K562 (cell line): ENCODE results near the gene MAP7D1. TPM values are rescaled to one million over a fixed set of nuclear protein-coding genes. Genes with fewer than 3 reads are reported as not detected.

Source experiments
- ATAC-seq: fragments of 200-7000 bp; cut with Tn5 transposase; 3 replicates; pipeline ENCODE4 v1.9.1; 2020; ENCODE audit warnings: moderate library complexity
- BruUV-seq: library from RNA; stranded (reverse); fragments of 400-500 nt; replicated peaks from 2 replicates; lab custom pipeline; 2021; lab: Mats Ljungman, UMichigan
- CTCF ChIA-PET: fragments of 300-600 bp; formaldehyde crosslinking; extraction: SDS; loops from one replicate; lab custom pipeline; 2021; ENCODE audit warnings: low intra/inter-chr PET ratio; lab: Yijun Ruan, JAX
- POLR2A ChIA-PET: fragments of 300-600, 350-650 bp; sonication (Branson Sonifier 250); formaldehyde crosslinking; extraction: SDS; loops from one replicate; lab custom pipeline; 2021; ENCODE audit warnings: antibody characterized with exemption, inconsistent platforms; lab: Yijun Ruan, JAX
- DNase-seq, 4 experiments: peaks; one replicate each; pipeline versions ENCODE4 v3.0.0 to v3.0.0-alpha.2; 2011 to 2018; ENCODE audit warnings: low spot score in 3 of 4, mixed read lengths in 3 of 4; ENCODE audit errors: extremely low read depth in 1 of 4
- FAIRE-seq: peaks from 2 replicates; lab custom pipeline; 2011; peaks lifted over from hg19 to GRCh38; lab: Jason Lieb, UNC
- H2AFZ ChIP-seq: 2 replicates; pipeline ENCODE4 v1.6.0; 2011; ENCODE audit warnings: low read depth, low read length, control low read depth, inconsistent platforms
- H3K27ac ChIP-seq: fragments of 200-600 bp; 3 replicates; pipeline ENCODE4 v1.8.0; 2011; ENCODE audit warnings: low read depth, mild to moderate bottlenecking, control low read depth, inconsistent platforms, low read length, moderate library complexity, mixed read lengths; ENCODE audit errors: extremely low read depth
- H3K27me3 ChIP-seq, 2 experiments: fragments of 300-600 bp in 1 of 2; 2 replicates in 1 of 2; 3 replicates in 1 of 2; pipeline versions ENCODE4 v1.6.0 to v1.8.0; 2011; ENCODE audit warnings: inconsistent platforms in 2 of 2, low read length in 2 of 2, mild to moderate bottlenecking in 1 of 2, mixed read lengths in 1 of 2, moderate library complexity in 1 of 2; ENCODE audit not compliant: control insufficient read depth in 2 of 2, insufficient read depth in 2 of 2
- H3K36me3 ChIP-seq: fragments of 300-600 bp; 3 replicates; pipeline ENCODE4 v1.8.0; 2011; ENCODE audit warnings: mild to moderate bottlenecking, low read length, inconsistent platforms; ENCODE audit not compliant: control insufficient read depth, insufficient read depth
- H3K4me1 ChIP-seq, 2 experiments: fragments of 200-600 bp in 1 of 2; replicated peaks in 1 of 2; 2 replicates in 1 of 2; 3 replicates in 1 of 2; pipeline versions ENCODE4 v1.5.1 to v1.8.0; 2011; ENCODE audit warnings: inconsistent platforms in 2 of 2, low read length in 2 of 2, mild to moderate bottlenecking in 1 of 2, mixed read lengths in 1 of 2, moderate library complexity in 1 of 2; ENCODE audit not compliant: control insufficient read depth in 2 of 2, insufficient read depth in 2 of 2
- H3K4me2 ChIP-seq: 2 replicates; pipeline ENCODE4 v1.6.1; 2011; ENCODE audit warnings: low read length, control low read depth, inconsistent platforms, mixed read lengths; ENCODE audit not compliant: insufficient read depth
- H3K4me3 ChIP-seq: fragments of 200-600 bp; sonication (generic), shearing (Covaris generic); 2 replicates; pipeline ENCODE4 v1.5.1; 2016; ENCODE audit warnings: control low read depth, inconsistent platforms
- H3K79me2 ChIP-seq: fragments of 200-600 bp; 3 replicates; pipeline ENCODE4 v1.8.0; 2011; ENCODE audit warnings: low read length, inconsistent platforms; ENCODE audit not compliant: control insufficient read depth, insufficient read depth
- H3K9ac ChIP-seq, 2 experiments: 2 replicates each; pipeline versions ENCODE4 v1.6.0 to v1.6.1; 2011; ENCODE audit warnings: low read depth in 2 of 2, low read length in 2 of 2, control low read depth in 1 of 2, inconsistent platforms in 1 of 2, mild to moderate bottlenecking in 1 of 2, mixed read lengths in 1 of 2; ENCODE audit not compliant: insufficient read depth in 1 of 2
- H3K9me1 ChIP-seq: one replicate; pipeline ENCODE4 v1.6.0; 2011; ENCODE audit warnings: inconsistent platforms, mild to moderate bottlenecking, low read length, moderate library complexity; ENCODE audit not compliant: control insufficient read depth, insufficient read depth
- H3K9me3 ChIP-seq: replicated peaks from 2 replicates; pipeline ENCODE4 v1.5.1; 2011; ENCODE audit warnings: low read depth, low read length, inconsistent platforms; ENCODE audit not compliant: control insufficient read depth, insufficient read depth
- H4K20me1 ChIP-seq: replicated peaks from 2 replicates; pipeline ENCODE4 v1.6.1; 2011; ENCODE audit warnings: low read length, inconsistent platforms, mixed read lengths; ENCODE audit not compliant: control insufficient read depth, insufficient read depth
- BRF1 ChIP-seq: IDR thresholded peaks from 3 replicates; pipeline ENCODE4 v1.6.1; 2011; ENCODE audit warnings: borderline replicate concordance, mild to moderate bottlenecking; ENCODE audit not compliant: insufficient read length; ENCODE audit errors: extremely low read depth
- DNMT1 ChIP-seq: fragments of 450-650 bp; IDR thresholded peaks from 2 replicates; pipeline ENCODE4 v1.6.1; 2016; ENCODE audit warnings: antibody characterized with exemption, mild to moderate bottlenecking
- HDAC1 ChIP-seq, 2 experiments: fragments of 450-650 bp; IDR thresholded peaks; 2 replicates each; pipeline ENCODE4 v1.6.1; 2016 to 2017; ENCODE audit warnings: inconsistent platforms in 1 of 2, mild to moderate bottlenecking in 1 of 2, moderate library complexity in 1 of 2
- KLF16 ChIP-seq: IDR thresholded peaks from 2 replicates; pipeline ENCODE4 v1.6.1; 2016; ENCODE audit warnings: antibody characterized with exemption
- NR2C2 ChIP-seq, 2 experiments: fragments of 200-800 bp in 1 of 2; sonication (Bioruptor generic) in 1 of 2; sonication (generic) in 1 of 2; formaldehyde crosslinking in 1 of 2; IDR thresholded peaks; 2 replicates each; pipeline versions ENCODE4 v1.6.1 to v1.8.0; 2016 to 2022; ENCODE audit warnings: mild to moderate bottlenecking in 1 of 2, missing compliant biosample characterization in 1 of 2, missing genetic modification characterization in 1 of 2, missing genetic modification reagents in 1 of 2
- WGBS: fragments of 100-300 bp; shearing (Covaris generic); methylation state at CpG from one replicate; pipeline ENCODE4 v1.1.6; 2016; ENCODE audit warnings: low coverage, mixed read lengths; ENCODE audit not compliant: insufficient coverage; ENCODE audit errors: missing lambda C conversion rate; 5-methylcytosine and 5-hydroxymethylcytosine counted together
- in situ Hi-C: fragments of 300-500 bp; cut with MboI; formaldehyde crosslinking; loops from 4 replicates; pipeline ENCODE4 v1.15.0; 2018; ENCODE audit warnings: inconsistent platforms, mixed read lengths
- intact Hi-C: fragments of 100-400 bp; cut with micrococcal nuclease; formaldehyde crosslinking; loops from 2 replicates; pipeline ENCODE4 v1.14.2; 2022
- polyA plus RNA-seq, 8 experiments: library from polyadenylated mRNA; depleted of rRNA in 4 of 8; stranded (reverse) in 5 of 8; unstranded in 3 of 8; fragments of >200 nt; fragmentation: Nextera tagmentation in 2 of 8; fragmentation: Illumina TruSeq in 1 of 8; extraction: Ambion mirVana in 2 of 8; extraction: Trizol in 1 of 8; gene quantifications; 2 replicates each; pipeline versions ENCODE4 v1.2.1 to v1.2.3, GENCODE V29; 2011 to 2014; ENCODE audit warnings: inconsistent platforms in 1 of 8, missing spikeins in 1 of 8
- total RNA-seq, 7 experiments: library from RNA; depleted of rRNA in 6 of 7; stranded (reverse); fragments of >200 nt in 6 of 7; fragmentation: Illumina TruSeq in 2 of 7; extraction: Trizol in 2 of 7; gene quantifications; 2 replicates each; pipeline versions ENCODE4 v1.2.1 to v1.2.3, GENCODE V29; 2011 to 2021; ENCODE audit warnings: low replicate concordance in 1 of 7
- TF ChIP-seq, protein P1 (sequence below): sonication (generic); formaldehyde crosslinking; IDR thresholded peaks from 2 replicates; pipeline ENCODE4 v1.9.0; 2022; ENCODE audit warnings: mild to moderate bottlenecking, missing genetic modification reagents
- TF ChIP-seq, protein P2 (sequence below): sonication (generic); formaldehyde crosslinking; IDR thresholded peaks from 2 replicates; pipeline ENCODE4 v1.8.0; 2023; ENCODE audit warnings: mild to moderate bottlenecking, missing genetic modification reagents
- TF ChIP-seq, protein P3 (sequence below), 2 experiments: fragments of 450-650 bp; IDR thresholded peaks; 2 replicates each; pipeline ENCODE4 v1.6.1; 2016

Gene MAP7D1
- total and polyA plus RNA-seq, 9 of the 15 experiments (the other 6 are each of a cell fraction or from before 2014, with no cell fraction given): 3.6 to 108 (median 34.5) TPM

DNA sequence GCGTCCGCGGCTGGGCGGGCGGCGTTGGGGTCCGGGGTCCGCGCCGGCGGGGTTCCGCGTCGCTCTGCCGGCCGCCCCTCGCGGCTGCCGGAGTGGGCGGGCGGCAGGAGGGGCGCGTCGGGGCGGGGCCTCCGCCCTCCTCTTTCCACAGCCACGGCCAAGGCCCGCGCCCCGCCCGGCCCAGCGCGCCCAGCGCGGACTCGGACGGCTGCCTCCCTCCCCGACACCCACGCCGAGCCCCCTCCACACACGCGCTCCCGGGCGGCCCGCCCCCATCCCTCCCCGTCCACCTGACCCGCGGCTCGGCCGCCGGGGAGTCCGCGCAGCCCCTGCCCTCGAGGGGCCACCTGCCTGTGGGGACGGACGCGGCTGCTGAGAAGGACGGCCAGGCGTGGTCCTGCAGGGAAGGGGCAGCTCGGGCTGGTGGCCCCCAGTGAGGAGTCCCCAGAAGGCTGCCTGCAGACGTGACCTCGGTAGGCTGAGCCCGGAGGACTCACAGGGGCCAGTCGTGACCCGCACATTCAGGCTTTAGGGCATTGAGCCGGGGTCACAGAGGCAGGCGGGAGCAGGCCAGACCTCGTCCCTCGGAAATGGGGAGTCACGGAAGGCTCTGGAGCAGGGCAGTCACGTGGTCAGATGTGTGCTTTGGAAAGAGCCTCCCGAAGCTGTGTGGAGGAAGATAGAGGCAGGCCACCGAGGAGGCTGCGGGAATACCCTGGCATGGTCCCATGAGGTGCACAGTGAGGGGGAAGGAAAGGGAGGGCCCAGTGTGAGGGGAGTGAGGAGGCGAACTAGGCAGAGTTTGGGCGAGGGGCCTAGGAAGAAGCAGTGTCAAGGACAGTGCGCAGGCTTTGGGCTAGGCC lies 30.6 kb upstream of the MAP7D1 start, which contains the start of gene COL8A2 (continued):
- TF ChIP-seq, protein P1, sequence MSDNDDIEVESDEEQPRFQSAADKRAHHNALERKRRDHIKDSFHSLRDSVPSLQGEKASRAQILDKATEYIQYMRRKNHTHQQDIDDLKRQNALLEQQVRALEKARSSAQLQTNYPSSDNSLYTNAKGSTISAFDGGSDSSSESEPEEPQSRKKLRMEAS: peak; percentile 57; the same call in 1 of the 2 replicates
- TF ChIP-seq DNMT1: no peak
- TF ChIP-seq NR2C2 (CRISPR knock-in tag; IDR thresholded peaks at IDR 0.05): no peak
- no peak for TF ChIP-seq NR2C2 (tag; IDR thresholded peaks at IDR 0.05)
- TF ChIP-seq, all 486 proteins: peak for 12

DNA sequence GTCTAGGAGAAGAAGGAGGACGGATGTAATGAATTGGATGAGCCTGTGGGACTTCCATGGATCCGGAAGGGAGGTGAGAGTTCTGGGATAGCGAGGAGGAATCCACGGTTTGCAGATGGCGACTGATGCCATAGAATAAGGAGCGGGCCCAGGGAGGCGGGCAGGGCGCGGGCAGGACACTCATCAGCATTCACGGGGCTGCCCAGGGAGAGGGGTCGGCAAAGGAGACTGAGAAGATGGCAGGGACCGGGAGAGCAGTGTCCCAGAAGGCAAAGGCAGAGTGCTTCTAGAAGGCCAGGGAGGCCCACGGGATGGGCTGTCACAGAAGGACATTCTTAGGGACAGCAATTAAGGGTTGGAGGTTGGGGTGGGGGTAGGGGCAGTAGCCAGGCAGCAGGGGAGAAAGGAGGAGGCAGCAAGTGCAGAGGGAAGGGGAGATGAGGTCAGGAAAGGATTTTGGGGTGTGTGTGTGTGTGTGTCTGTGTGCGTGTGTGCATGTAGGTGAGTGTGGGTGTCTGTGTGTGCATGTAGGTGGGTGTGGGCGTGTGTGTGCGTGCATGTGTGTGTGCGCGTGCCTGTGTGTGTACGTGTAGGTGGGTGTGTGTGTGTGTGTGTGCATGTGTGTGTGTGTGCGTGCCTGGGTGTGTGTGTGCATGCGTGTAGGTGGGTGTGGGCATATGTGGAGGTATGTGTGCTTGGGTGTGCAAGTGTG lies 29.8 kb upstream of the MAP7D1 start:
- no peak overlapping the region for H3K27ac ChIP-seq
- H3K4me2 ChIP-seq: no peak overlapping the region
- peak overlapping the region; percentile 65; the same call in 1 of the 2 replicates for H2AFZ ChIP-seq
- H3K79me2 ChIP-seq: no peaks in the 10 kb centered on the region
- 73% methylated on average over 21 of the region's 21 CpGs for WGBS
- FAIRE-seq (no peak), ATAC-seq (no peak), DNase-seq (no peak)
- no peaks in the 10 kb centered on the region for H3K36me3 ChIP-seq
- H3K4me1 ChIP-seq: peaks cover 16 to 42% of the 10 kb centered on the region in 2 experiments
- intact Hi-C loops: no loop called here
- H3K27me3 ChIP-seq: peaks cover 0 to 10% of the 10 kb centered on the region in 2 experiments; a peak in 1 of 5 replicates
- no TSS peak for BruUV-seq
- ChIA-PET POLR2A (no interaction called here), CTCF (interaction anchor here (1.3 kb wide), 1 partner anchor 26 kb away, joined by 5 read pairs; no protein-coding TSS in a partner anchor)
- no peaks in the 10 kb centered on the region for H3K9me1 ChIP-seq
- no peaks in the 10 kb centered on the region for H3K9me3 ChIP-seq
- in situ Hi-C loops: no loop called here
- no peaks in the 10 kb centered on the region for H4K20me1 ChIP-seq
- H3K9ac ChIP-seq: peak overlapping the region in 1 of 2 experiments; percentile 88; a peak in 1 of 4 replicates
- H3K4me3 ChIP-seq: no peak overlapping the region
- TF ChIP-seq, protein P2, sequence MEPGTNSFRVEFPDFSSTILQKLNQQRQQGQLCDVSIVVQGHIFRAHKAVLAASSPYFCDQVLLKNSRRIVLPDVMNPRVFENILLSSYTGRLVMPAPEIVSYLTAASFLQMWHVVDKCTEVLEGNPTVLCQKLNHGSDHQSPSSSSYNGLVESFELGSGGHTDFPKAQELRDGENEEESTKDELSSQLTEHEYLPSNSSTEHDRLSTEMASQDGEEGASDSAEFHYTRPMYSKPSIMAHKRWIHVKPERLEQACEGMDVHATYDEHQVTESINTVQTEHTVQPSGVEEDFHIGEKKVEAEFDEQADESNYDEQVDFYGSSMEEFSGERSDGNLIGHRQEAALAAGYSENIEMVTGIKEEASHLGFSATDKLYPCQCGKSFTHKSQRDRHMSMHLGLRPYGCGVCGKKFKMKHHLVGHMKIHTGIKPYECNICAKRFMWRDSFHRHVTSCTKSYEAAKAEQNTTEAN: peak; percentile 98
- TF ChIP-seq HDAC1 (IDR thresholded peaks at IDR 0.05): peak in 1 of 2 experiments; percentile 49; a peak in 1 of 4 replicates
- TF ChIP-seq, protein P3, sequence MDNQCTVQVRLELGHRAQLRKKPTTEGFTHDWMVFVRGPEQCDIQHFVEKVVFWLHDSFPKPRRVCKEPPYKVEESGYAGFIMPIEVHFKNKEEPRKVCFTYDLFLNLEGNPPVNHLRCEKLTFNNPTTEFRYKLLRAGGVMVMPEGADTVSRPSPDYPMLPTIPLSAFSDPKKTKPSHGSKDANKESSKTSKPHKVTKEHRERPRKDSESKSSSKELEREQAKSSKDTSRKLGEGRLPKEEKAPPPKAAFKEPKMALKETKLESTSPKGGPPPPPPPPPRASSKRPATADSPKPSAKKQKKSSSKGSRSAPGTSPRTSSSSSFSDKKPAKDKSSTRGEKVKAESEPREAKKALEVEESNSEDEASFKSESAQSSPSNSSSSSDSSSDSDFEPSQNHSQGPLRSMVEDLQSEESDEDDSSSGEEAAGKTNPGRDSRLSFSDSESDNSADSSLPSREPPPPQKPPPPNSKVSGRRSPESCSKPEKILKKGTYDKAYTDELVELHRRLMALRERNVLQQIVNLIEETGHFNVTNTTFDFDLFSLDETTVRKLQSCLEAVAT (IDR thresholded peaks at IDR 0.05): 0 out of 4 replicates have a peak, but pooled peaks of 1 of the 2 experiments have one; percentile 37
- TF ChIP-seq KLF16: no peak
- no peak for TF ChIP-seq BRF1
